ENCODE measurements around the gene SAXO2. TPM values are rescaled to one million over a fixed set of nuclear protein-coding genes. Genes with fewer than 3 reads are reported as not detected.
"Not testable (repeated sequence)": the region's sequence is repeated elsewhere in the genome, so short reads cannot be mapped to it uniquely, and the experiment has no call there.

Gene SAXO2
- total RNA-seq, 2 experiments from 2014 or later: 11.1 to 14.9 TPM

DNA sequence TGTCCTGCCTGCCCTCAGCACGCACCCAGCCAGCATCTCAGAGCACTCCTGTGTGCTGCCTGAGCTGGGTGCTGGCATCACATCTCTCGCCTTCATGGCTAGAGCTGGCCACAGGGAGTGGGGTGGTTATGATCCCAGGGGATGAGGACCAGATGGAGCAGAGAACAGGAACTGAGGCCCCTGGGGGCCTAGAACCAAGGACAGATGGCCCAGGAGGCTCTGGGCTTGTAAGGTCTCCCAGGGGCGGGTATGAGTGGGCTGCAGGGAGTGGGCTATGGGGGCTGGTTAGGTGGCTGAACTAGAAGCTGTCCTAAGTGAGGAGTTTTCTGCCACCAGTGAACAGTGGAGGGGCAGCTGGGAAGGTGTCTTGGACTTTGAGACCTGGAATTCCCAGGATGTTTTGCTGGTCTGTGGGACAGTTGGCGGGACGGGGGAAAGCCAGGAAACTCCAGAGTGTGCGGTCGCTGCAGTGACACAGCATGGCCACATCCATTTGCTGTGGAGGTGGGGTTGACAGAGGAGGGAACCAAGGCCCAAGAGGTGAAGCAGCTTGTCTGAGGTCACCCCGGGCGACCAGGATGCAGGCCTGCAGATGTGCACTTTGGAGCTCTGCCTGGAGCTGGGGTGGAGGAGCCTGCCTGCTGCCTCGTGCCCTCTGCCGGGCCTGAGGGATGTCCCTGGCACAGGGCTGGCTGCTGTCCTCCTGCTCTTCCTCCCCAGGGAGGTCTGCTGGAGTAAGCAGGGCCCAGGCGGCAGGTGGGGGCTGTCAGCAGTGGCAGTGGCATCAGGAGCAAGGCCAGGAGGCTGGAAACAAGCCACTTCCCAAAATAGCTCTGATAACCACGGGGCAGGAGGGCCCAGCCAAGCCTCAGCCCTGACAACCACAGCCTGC is 70.3 kb downstream of the SAXO2 start:
- H3K36me3 Mint-ChIP-seq (ENCODE audit: low read depth); H3K9me3 Mint-ChIP-seq; H3K27ac ChIP-seq (ENCODE audit: low read depth in 1 of 2, low read length in 2 of 2); CTCF ChIA-PET; H3K27ac Mint-ChIP-seq; H3K4me3 ChIP-seq (ENCODE audit: low read length); DNase-seq; ATAC-seq (ENCODE audit: poor library complexity); H3K27me3 Mint-ChIP-seq; POLR2A ChIA-PET; H3K9me3 ChIP-seq (ENCODE audit: control insufficient read depth in 1 of 2, insufficient read depth in 1 of 2, low read length in 2 of 2); H3K4me1 Mint-ChIP-seq (ENCODE audit: low read depth); H3K27me3 ChIP-seq (ENCODE audit: control insufficient read depth in 1 of 2, insufficient read depth in 2 of 2, low read length in 2 of 2); H3K4me3 Mint-ChIP-seq; H3K36me3 ChIP-seq (ENCODE audit: insufficient read depth, low read length): not testable (repeated sequence)
- peaks cover 13% of the 10 kb centered on the region for H3K4me1 ChIP-seq (ENCODE audit: insufficient read depth, low read length)
- intact Hi-C loops (cut with DNase I, micrococcal nuclease): loop anchor here in 1 of 2 experiments (10.0 kb wide), 1 partner anchor 48 kb away; no protein-coding TSS in a partner anchor

- H3K27ac Mint-ChIP-seq; H3K27ac ChIP-seq (ENCODE audit: low read depth in 1 of 2, low read length in 2 of 2); DNase-seq; H3K9me3 Mint-ChIP-seq; H3K4me3 ChIP-seq (ENCODE audit: low read length); H3K4me1 Mint-ChIP-seq (ENCODE audit: low read depth); H3K27me3 ChIP-seq (ENCODE audit: control insufficient read depth in 1 of 2, insufficient read depth in 2 of 2, low read length in 2 of 2); H3K9me3 ChIP-seq (ENCODE audit: control insufficient read depth in 1 of 2, insufficient read depth in 1 of 2, low read length in 2 of 2); H3K4me3 Mint-ChIP-seq; POLR2A ChIA-PET; ATAC-seq (ENCODE audit: poor library complexity); H3K27me3 Mint-ChIP-seq; H3K36me3 ChIP-seq (ENCODE audit: insufficient read depth, low read length); CTCF ChIA-PET; H3K36me3 Mint-ChIP-seq (ENCODE audit: low read depth): not testable (repeated sequence)
- H3K4me1 ChIP-seq (ENCODE audit: insufficient read depth, low read length): peaks cover 13% of the 10 kb centered on the region
- intact Hi-C loops (cut with DNase I, micrococcal nuclease): loop anchor here in 1 of 2 experiments (10.0 kb wide), 1 partner anchor 49 kb away; no protein-coding TSS in a partner anchor
These were observed 71.3 kb downstream of the SAXO2 start for GRCh38 chr15:82333603-82334553.

Other genes with a start within 250 kb of the SAXO2 start
- 1 to 10 TPM; 5.4 TPM for gene MEX3B, start 216.8 kb upstream of the SAXO2 start, total RNA-seq
- 1 to 10 TPM; 7.1 to 7.8 TPM for gene EFL1, start 84 bp upstream of the SAXO2 start, total RNA-seq
- 1 to 10 TPM in 1 of 2 experiments, under 1 TPM in 1; 0.93 to 1.1 TPM for gene GOLGA6L10, start 86.7 kb downstream of the SAXO2 start, total RNA-seq
- gene GOLGA6L9, start 167.0 kb downstream of the SAXO2 start, total RNA-seq: 1 to 10 TPM; 2.0 to 2.7 TPM

All from CD4-positive, alpha-beta T cell (primary cell).